Measurements from ENCODE around the gene RAB4B.

Gene RAB4B

GRCh38 chr19:40797963-40798682, 20.1 kb downstream of the RAB4B start:
- Histone ChIP-seq H2BK120ac (ENCODE audit: low read depth, low read length) (no peak overlapping the region), H3K9ac (ENCODE audit: low read length) (peak overlapping the region; percentile 71), H3K36me3 (ENCODE audit: control insufficient read depth, insufficient read depth, low read length) (peaks cover 2% of the 10 kb centered on the region), H3K79me2 (ENCODE audit: control insufficient read depth, insufficient read depth, low read length) (peaks cover 36% of the 10 kb centered on the region), H4K8ac (ENCODE audit: low read depth, low read length) (no peak overlapping the region), H4K5ac (ENCODE audit: low read length) (no peak overlapping the region), H3K23ac (ENCODE audit: low read length) (no peak overlapping the region), H3K4me1 (ENCODE audit: control insufficient read depth, low read depth, low read length) (peaks cover 2% of the 10 kb centered on the region), H2BK5ac (ENCODE audit: low read length) (no peak overlapping the region), H2AK5ac (ENCODE audit: low read length) (no peak overlapping the region), H3K27me3 (ENCODE audit: insufficient read depth, low read length, poor library complexity) (no peaks in the 10 kb centered on the region), H3K27ac (ENCODE audit: low read depth, low read length) (peak overlapping the region; percentile 68), H3K4me3 (ENCODE audit: low read length) (peak overlapping the region; percentile 28), H3K18ac (ENCODE audit: low read length) (no peak overlapping the region), H3K4me2 (ENCODE audit: low read length) (peak overlapping the region; percentile 59), H2BK15ac (replicated peaks; ENCODE audit: low read depth) (no peak overlapping the region), H3K56ac (ENCODE audit: low read length) (peak overlapping the region; percentile 82), H3K79me1 (ENCODE audit: low read length) (peaks cover 12% of the 10 kb centered on the region), H3K4ac (ENCODE audit: low read depth, low read length) (no peak overlapping the region)
- DNase-seq = peak; percentile 95
- no CpG with 5 or more reads among the region's 28 CpGs for WGBS (ENCODE audit: extremely low coverage, insufficient coverage, low lambda C conversion rate)

GRCh38 chr19:40798683-40799557, 20.9 kb downstream of the RAB4B start, which contains the start of gene EGLN2:
TSS of gene EGLN2 (plus strand) at chr19:40799191. CDS start at chr19:40800573, 1,382 bp downstream.
- DNase-seq = peak; percentile 100

GRCh38 chr19:40799558-40800338, 21.7 kb downstream of the RAB4B start:
- Histone ChIP-seq H3K4me2 (ENCODE audit: low read length) (peak overlapping the region; percentile 96), H3K27ac (ENCODE audit: low read depth, low read length) (peak overlapping the region; percentile 88), H3K18ac (ENCODE audit: low read length) (peak overlapping the region; percentile 98), H3K4me3 (ENCODE audit: low read length) (peak overlapping the region; percentile 90), H2BK15ac (replicated peaks; ENCODE audit: low read depth) (no peak overlapping the region), H3K23ac (ENCODE audit: low read length) (peak overlapping the region; percentile 60), H3K27me3 (ENCODE audit: insufficient read depth, low read length, poor library complexity) (no peaks in the 10 kb centered on the region), H3K36me3 (ENCODE audit: control insufficient read depth, insufficient read depth, low read length) (peaks cover 2% of the 10 kb centered on the region), H3K79me1 (ENCODE audit: low read length) (peaks cover 20% of the 10 kb centered on the region), H4K5ac (ENCODE audit: low read length) (no peak overlapping the region), H2BK120ac (ENCODE audit: low read depth, low read length) (peak overlapping the region; percentile 52), H3K4me1 (ENCODE audit: control insufficient read depth, low read depth, low read length) (peaks cover 3% of the 10 kb centered on the region), H3K79me2 (ENCODE audit: control insufficient read depth, insufficient read depth, low read length) (peaks cover 52% of the 10 kb centered on the region), H2AK5ac (ENCODE audit: low read length) (no peak overlapping the region), H4K8ac (ENCODE audit: low read depth, low read length) (no peak overlapping the region), H3K9ac (ENCODE audit: low read length) (peak overlapping the region; percentile 97), H2BK5ac (ENCODE audit: low read length) (peak overlapping the region; percentile 62), H3K56ac (ENCODE audit: low read length) (peak overlapping the region; percentile 94), H3K4ac (ENCODE audit: low read depth, low read length) (peak overlapping the region; percentile 95)
- peak; percentile 52 for DNase-seq
- no CpG with 5 or more reads among the region's 40 CpGs for WGBS (ENCODE audit: extremely low coverage, insufficient coverage, low lambda C conversion rate)

More at GRCh38 chr19:40798683-40799557, 20.9 kb downstream of the RAB4B start, which contains the start of gene EGLN2:
- no peak within 1 kb of the TSS for H4K5ac ChIP-seq (ENCODE audit: low read length)
- peak within 1 kb of the TSS; percentile 94 for H3K56ac ChIP-seq (ENCODE audit: low read length)
- H2BK15ac ChIP-seq (replicated peaks; ENCODE audit: low read depth) = no peak within 1 kb of the TSS
- H4K8ac ChIP-seq (ENCODE audit: low read depth, low read length) = no peak within 1 kb of the TSS
- peak within 1 kb of the TSS; percentile 98 for H3K18ac ChIP-seq (ENCODE audit: low read length)
- peak within 1 kb of the TSS; percentile 62 for H2BK5ac ChIP-seq (ENCODE audit: low read length)
- peaks cover 14% of the 10 kb centered on the region for H3K79me1 ChIP-seq (ENCODE audit: low read length)
- H2BK120ac ChIP-seq (ENCODE audit: low read depth, low read length) = peak within 1 kb of the TSS; percentile 52
- H3K36me3 ChIP-seq (ENCODE audit: control insufficient read depth, insufficient read depth, low read length) = peaks cover 2% of the 10 kb centered on the region
- peaks cover 3% of the 10 kb centered on the region for H3K4me1 ChIP-seq (ENCODE audit: control insufficient read depth, low read depth, low read length)
- H3K4me2 ChIP-seq (ENCODE audit: low read length) = peak within 1 kb of the TSS; percentile 96
- H3K23ac ChIP-seq (ENCODE audit: low read length) = peak within 1 kb of the TSS; percentile 60
- H2AK5ac ChIP-seq (ENCODE audit: low read length) = no peak within 1 kb of the TSS
- no peaks in the 10 kb centered on the region for H3K27me3 ChIP-seq (ENCODE audit: insufficient read depth, low read length, poor library complexity)
- no CpG with 5 or more reads among the region's 110 CpGs for WGBS (ENCODE audit: extremely low coverage, insufficient coverage, low lambda C conversion rate)
- peak within 1 kb of the TSS; percentile 90 for H3K4me3 ChIP-seq (ENCODE audit: low read length)
- H3K79me2 ChIP-seq (ENCODE audit: control insufficient read depth, insufficient read depth, low read length) = peaks cover 44% of the 10 kb centered on the region
- H3K4ac ChIP-seq (ENCODE audit: low read depth, low read length) = peak within 1 kb of the TSS; percentile 95
- H3K9ac ChIP-seq (ENCODE audit: low read length) = peak within 1 kb of the TSS; percentile 97
- H3K27ac ChIP-seq (ENCODE audit: low read depth, low read length) = peak within 1 kb of the TSS; percentile 88

GRCh38 chr19:40800339-40800996, 22.4 kb downstream of the RAB4B start:
- no peak overlapping the region for H4K5ac ChIP-seq (ENCODE audit: low read length)
- no peak overlapping the region for H3K4ac ChIP-seq (ENCODE audit: low read depth, low read length)
- H3K27ac ChIP-seq (ENCODE audit: low read depth, low read length) = no peak overlapping the region
- peak overlapping the region; percentile 90 for H3K4me3 ChIP-seq (ENCODE audit: low read length)
- no peaks in the 10 kb centered on the region for H3K27me3 ChIP-seq (ENCODE audit: insufficient read depth, low read length, poor library complexity)
- H2BK120ac ChIP-seq (ENCODE audit: low read depth, low read length) = no peak overlapping the region
- H2AK5ac ChIP-seq (ENCODE audit: low read length) = no peak overlapping the region
- H2BK5ac ChIP-seq (ENCODE audit: low read length) = no peak overlapping the region
- no peak for DNase-seq
- H3K18ac ChIP-seq (ENCODE audit: low read length) = no peak overlapping the region
- H3K4me2 ChIP-seq (ENCODE audit: low read length) = peak overlapping the region; percentile 96
- peaks cover 2% of the 10 kb centered on the region for H3K36me3 ChIP-seq (ENCODE audit: control insufficient read depth, insufficient read depth, low read length)
- peaks cover 58% of the 10 kb centered on the region for H3K79me2 ChIP-seq (ENCODE audit: control insufficient read depth, insufficient read depth, low read length)
- no CpG with 5 or more reads among the region's 27 CpGs for WGBS (ENCODE audit: extremely low coverage, insufficient coverage, low lambda C conversion rate)
- no peak overlapping the region for H2BK15ac ChIP-seq (replicated peaks; ENCODE audit: low read depth)
- H3K9ac ChIP-seq (ENCODE audit: low read length) = peak overlapping the region; percentile 97
- H3K79me1 ChIP-seq (ENCODE audit: low read length) = peaks cover 23% of the 10 kb centered on the region
- peak overlapping the region; percentile 86 for H3K23ac ChIP-seq (ENCODE audit: low read length)
- H3K4me1 ChIP-seq (ENCODE audit: control insufficient read depth, low read depth, low read length) = peaks cover 3% of the 10 kb centered on the region
- H3K56ac ChIP-seq (ENCODE audit: low read length) = peak overlapping the region; percentile 94
- H4K8ac ChIP-seq (ENCODE audit: low read depth, low read length) = no peak overlapping the region

- Histone ChIP-seq H3K79me1 (ENCODE audit: low read length) (peaks cover 26% of the 10 kb centered on the region), H3K4me2 (ENCODE audit: low read length) (peak overlapping the region; percentile 1), H3K27ac (ENCODE audit: low read depth, low read length) (no peak overlapping the region), H2BK120ac (ENCODE audit: low read depth, low read length) (no peak overlapping the region), H3K56ac (ENCODE audit: low read length) (peak overlapping the region; percentile 46), H3K27me3 (ENCODE audit: insufficient read depth, low read length, poor library complexity) (no peaks in the 10 kb centered on the region), H2AK5ac (ENCODE audit: low read length) (no peak overlapping the region), H3K79me2 (ENCODE audit: control insufficient read depth, insufficient read depth, low read length) (peaks cover 60% of the 10 kb centered on the region), H2BK15ac (replicated peaks; ENCODE audit: low read depth) (no peak overlapping the region), H4K8ac (ENCODE audit: low read depth, low read length) (no peak overlapping the region), H4K5ac (ENCODE audit: low read length) (no peak overlapping the region), H2BK5ac (ENCODE audit: low read length) (no peak overlapping the region), H3K4me1 (ENCODE audit: control insufficient read depth, low read depth, low read length) (peaks cover 3% of the 10 kb centered on the region), H3K4ac (ENCODE audit: low read depth, low read length) (no peak overlapping the region), H3K4me3 (ENCODE audit: low read length) (no peak overlapping the region), H3K9ac (ENCODE audit: low read length) (peak overlapping the region; percentile 97), H3K23ac (ENCODE audit: low read length) (peak overlapping the region; percentile 86), H3K36me3 (ENCODE audit: control insufficient read depth, insufficient read depth, low read length) (peaks cover 2% of the 10 kb centered on the region), H3K18ac (ENCODE audit: low read length) (no peak overlapping the region)
- DNase-seq = no peak
- WGBS (ENCODE audit: extremely low coverage, insufficient coverage, low lambda C conversion rate) = no CpG with 5 or more reads among the region's 27 CpGs
Measured at GRCh38 chr19:40800997-40801377, 22.9 kb downstream of the RAB4B start.
